ENCODE data around the gene CFAP410.
"Not testable (repeated sequence)": the region's sequence is repeated elsewhere in the genome, so short reads cannot be mapped to it uniquely, and the experiment has no call there.

CFAP410 gene

DNA sequence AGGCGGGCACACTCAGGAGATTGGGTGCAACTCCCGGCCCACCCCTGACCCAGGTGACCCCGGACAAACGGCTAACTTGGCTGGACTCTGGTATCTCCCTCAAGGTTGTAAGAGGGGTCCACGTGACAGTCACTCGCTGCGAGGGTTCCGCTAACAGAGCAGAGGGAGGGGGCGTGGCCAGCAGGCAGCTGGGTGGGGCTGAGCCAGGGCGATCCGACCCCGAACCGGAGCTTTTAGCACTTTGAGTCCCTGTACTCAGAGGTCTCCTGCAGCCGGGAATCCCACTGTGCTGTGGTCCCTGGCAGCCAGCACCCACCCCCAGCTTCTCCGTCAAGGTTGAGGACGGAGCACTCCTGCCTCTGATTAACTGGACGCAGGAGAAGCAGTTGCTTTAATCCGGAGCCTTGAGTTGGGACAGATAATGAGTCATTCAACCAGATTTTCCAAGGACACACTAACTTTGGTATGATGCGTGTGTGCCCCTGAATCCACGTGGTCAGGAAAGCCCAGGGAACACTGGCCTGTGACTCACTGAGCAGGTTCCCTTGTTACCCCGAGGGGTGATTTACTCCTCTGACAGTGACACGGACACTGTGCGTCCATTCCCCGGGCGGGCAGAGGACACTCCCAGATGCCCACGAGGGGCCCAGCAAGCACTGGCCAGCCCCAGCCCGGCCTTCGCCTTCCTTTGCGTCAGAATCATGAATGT is 31.0 kb upstream of the CFAP410 start:
- DNase-seq (ENCODE audit: low read depth, low spot score) = no peak

DNA sequence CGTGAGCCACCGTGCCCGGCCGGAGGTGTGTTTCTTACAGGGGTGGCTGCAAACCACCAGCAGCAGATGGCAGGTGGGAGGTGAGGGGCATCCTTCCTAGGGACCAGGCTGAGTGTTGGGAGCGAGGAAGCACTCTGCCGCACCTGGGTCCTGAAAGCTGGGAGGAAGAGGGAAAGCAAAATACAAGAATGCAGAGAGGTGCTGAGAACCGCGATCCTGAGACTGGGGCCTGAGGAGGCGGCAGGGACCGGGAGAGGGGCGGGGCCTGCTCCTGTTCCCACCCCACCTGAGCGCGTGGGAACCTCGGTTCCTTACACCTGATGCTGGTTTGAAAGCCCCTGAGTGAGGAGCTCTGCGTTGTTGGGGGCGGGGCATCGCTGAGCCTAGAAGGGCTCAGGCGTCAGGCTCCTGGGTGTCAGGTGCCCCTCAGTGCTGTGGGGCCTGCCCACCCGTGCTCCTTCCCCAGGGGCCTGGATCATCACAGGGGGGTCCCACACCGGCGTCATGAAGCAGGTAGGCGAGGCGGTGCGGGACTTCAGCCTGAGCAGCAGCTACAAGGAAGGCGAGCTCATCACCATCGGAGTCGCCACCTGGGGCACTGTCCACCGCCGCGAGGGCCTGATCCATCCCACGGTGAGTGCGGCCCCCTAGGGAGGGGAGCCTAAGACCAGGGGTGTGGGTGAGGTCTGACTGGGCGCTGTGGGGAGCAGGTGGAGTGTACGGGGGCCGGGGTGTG is 29.7 kb upstream of the CFAP410 start:
- no peak for DNase-seq (ENCODE audit: low read depth, low spot score)

DNA sequence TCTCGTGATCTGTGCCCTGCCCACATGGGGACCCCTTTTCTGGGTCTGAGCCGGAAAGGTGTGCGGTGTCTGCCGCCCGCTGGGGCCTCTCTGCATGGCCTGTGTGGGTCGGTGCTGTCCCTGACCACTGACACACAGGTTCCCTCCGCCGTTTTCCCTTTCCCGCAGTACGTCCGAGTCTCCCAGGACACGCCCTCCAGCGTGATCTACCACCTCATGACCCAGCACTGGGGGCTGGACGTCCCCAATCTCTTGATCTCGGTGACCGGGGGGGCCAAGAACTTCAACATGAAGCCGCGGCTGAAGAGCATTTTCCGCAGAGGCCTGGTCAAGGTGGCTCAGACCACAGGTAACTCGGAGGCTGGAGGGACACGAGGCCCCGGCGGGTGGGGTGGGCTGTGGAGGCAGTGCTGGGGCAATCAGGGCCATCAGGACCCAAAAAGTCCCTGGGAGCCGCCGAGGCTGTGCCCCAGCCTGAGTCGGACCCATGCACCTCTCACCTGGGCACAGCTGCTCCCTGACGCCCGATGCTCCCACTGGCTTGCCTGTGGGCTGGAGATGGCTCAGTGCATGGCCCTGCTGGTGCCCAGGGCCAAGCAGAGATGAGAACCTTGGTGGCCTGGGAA is 27.5 kb upstream of the CFAP410 start:
- no peak for DNase-seq (ENCODE audit: low read depth, low spot score)

DNA sequence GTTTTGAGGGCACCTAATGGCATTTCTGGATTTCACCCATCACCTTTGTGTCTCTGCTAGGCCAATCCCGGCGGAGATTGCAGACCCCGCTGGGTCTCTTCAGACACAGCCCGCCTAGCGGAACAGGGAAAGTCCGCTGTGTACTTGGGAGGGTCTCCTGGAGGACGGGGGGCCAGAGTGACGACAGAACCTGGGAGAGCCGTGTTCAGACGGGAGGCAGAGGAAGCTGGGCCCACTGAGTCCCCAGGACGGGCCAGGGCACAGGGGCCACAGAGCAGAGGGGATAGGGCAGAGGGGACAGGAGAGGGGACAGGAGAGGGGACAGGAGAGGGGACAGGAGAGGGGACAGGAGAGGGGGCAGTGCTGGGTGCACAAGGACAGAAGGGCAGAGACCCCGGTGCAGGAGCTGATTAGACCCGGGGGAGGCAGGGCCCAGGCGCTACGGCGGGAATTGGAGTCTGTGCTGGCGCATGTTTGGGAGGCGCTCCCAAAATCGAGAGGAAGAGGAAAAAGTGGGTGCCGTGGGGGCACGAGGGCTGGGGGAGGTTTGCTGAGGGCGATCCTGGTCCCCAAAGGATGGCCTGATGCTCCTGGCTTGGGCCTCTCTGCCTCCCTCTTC is 26.9 kb upstream of the CFAP410 start:
- no peak for DNase-seq (ENCODE audit: low read depth, low spot score)

DNA sequence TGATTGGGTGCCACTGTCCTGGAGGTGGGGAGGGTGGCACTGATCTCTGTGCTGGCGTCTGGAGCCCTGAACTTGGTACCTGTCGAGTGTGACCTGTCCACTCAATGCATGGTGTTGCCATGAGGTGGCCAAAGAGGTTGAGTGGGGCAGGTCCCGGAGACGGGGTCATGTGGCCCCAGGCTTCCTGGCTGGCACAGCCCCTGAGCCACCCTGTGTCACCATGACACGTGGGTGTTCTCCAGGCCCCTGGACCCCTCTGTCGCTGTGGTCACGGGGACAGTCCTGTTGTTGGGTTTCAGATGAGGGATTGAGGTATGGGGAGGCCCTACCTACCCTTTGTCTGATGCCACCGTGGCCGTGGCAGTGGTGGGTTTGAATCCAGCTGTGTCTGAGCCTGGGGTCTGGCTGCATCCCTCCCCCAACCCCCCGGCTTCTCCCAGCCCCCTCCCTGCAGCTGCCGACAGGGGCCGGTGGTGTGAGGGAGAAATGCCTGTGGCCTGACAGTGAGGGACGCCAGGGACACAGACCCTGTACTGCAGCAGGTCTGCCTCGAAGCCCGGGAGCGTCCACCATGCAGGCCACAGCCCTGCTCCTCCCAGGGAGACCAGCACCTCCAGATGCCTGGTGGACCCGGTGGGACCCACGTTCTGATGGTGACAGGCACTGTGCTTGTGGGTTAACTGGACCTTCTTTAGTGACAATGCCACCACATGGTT is 26.2 kb upstream of the CFAP410 start:
- no peak for DNase-seq (ENCODE audit: low read depth, low spot score)

DNA sequence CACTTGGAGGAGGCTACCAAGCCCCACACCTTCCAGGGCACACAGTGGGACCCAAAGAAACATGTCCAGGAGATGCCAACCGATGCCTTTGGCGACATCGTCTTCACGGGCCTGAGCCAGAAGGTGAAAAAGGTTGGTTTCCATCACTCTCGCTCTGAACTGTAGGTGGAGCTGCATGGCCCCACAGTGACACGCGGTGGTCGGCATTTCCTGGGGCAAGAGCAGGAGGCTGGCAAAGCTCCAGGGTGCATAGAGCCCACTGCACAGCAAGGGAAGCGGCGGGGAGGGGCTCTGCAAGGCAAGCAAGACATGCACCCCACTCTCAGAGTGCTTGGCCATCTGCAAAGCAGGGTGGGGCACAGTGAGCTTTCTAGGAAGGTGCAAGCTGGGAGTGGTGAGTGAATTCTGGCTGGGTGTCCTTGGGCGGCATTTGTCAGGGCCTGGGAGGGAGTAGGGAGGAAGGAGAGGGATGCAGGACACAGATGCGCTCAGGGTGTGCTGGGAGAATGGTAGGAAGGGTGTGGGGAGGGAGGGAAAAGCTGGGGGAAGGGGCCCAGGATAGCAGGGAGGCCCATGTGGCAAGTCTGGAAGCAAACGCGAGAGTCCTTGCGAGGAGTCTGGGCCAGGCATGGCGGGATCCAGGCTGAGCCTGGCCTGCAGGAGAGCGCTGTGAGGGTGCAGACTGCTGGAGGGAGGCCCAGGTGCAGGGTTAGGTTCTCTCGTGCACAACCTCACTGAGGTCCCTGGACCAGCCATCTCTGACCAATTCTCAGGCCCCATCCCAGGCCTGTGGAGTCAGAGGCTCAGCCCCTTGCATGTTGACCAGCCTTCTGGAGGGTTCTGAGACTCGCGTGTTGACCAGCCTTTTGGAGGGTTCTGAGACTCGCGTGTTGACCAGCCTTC is 25.2 kb upstream of the CFAP410 start:
- DNase-seq (ENCODE audit: low read depth, low spot score) = no peak

- DNase-seq (ENCODE audit: low read depth, low spot score) = no peak
These were observed 24.1 kb upstream of the CFAP410 start for GRCh38 chr21:44363278-44363677.

GRCh38 chr21:44361903-44362302 is 22.7 kb upstream of the CFAP410 start:
- DNase-seq (ENCODE audit: low read depth, low spot score) = not testable (repeated sequence)

GRCh38 chr21:44360159-44360558 is 21.0 kb upstream of the CFAP410 start:
- DNase-seq (ENCODE audit: low read depth, low spot score) = no peak

DNA sequence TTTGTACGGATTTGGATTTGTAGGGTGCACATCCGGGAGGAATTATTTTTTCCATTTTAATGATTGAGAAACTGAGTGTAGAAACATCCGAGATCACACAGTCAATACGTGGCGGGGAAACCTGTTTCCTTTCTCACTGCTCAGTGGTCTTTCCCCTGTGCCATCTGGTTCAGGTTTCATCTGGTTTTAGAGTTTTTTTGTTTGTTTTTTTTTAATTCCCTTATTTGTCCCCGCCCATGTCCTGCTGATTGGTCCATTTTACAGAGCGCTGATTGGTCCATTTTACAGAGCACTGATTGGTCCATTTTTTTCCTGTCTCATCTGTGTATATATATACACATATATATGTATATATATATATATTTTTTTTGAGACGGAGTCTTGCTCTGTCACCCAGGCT is 20.2 kb upstream of the CFAP410 start:
- DNase-seq (ENCODE audit: low read depth, low spot score) = no peak

DNA sequence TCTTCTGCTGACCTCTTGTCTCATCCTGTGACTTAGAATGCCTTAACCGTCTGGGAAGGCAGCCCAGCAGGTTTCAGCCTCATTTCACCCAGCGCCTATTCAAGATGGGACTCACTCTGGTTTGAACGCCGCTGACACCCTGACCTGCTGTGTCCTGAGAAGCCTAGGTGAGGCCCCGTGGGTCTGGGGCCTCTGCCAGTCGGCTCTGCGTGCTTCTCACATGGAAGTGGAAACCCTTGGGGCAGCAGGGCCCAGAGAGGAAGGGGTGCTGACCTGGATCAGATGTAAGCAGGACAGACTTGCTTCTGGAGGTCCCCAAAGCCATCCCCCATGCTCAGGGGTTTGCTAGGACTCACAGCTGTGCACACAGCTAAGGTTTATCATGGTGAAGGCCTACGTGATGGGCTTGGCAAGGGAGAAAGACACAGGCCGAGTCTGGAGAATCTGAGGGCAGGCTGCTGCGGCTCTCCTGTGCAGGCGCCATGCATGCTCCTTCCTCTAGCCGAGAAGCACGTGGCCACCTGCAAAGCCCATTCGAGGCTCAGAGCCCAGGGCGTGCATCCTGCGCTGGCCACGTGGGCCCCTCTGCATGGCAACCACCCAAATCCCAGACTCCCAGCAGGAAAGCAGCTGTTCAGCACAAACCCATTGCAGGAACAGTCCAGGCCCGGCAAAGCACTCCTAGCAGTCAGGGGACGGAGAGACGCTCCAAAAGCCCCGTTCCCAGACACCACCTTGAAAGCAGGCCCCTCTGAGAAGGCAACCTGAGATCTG is 18.1 kb upstream of the CFAP410 start:
- DNase-seq (ENCODE audit: low read depth, low spot score) = no peak

DNA sequence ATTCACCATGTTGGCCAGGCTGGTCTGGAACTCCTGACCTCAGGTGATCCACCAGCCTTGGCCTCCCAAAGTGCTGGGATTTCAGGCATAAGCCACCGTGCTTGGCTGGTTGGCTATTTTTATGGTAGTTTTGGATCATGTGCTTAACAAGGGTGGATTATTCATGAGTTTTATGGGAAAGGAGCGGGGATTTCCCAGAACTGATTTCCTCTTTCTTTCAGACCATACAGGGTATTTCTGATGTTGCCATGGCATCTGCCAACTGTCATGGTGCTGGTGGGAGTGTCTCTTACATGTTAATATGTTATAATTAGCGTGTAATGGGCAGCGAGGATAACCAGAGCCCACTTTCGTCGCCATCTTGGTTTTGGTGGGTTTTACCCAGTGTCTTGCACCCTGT is 17.4 kb upstream of the CFAP410 start:
- no peak for DNase-seq (ENCODE audit: low read depth, low spot score)

DNA sequence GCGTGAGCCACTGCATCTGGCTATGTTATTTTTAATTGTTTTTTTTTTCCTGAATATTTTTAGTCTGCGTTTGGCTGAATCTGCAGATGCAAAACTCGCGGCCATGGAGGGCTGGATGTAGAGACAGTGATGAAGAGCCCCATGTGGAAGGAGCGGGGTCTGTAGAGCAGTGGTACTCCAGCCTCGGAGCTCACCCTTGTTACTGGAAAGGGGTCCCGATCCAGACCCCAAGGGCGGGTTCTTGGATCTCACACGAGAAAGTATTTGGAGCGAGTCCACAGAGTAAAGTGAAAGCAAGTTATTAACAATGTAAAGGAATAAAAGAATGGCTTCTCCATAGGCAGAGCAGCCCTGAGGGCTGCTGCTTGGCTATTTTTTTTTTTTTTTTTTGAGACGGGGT is 17.0 kb upstream of the CFAP410 start:
- no peak for DNase-seq (ENCODE audit: low read depth, low spot score)

DNA sequence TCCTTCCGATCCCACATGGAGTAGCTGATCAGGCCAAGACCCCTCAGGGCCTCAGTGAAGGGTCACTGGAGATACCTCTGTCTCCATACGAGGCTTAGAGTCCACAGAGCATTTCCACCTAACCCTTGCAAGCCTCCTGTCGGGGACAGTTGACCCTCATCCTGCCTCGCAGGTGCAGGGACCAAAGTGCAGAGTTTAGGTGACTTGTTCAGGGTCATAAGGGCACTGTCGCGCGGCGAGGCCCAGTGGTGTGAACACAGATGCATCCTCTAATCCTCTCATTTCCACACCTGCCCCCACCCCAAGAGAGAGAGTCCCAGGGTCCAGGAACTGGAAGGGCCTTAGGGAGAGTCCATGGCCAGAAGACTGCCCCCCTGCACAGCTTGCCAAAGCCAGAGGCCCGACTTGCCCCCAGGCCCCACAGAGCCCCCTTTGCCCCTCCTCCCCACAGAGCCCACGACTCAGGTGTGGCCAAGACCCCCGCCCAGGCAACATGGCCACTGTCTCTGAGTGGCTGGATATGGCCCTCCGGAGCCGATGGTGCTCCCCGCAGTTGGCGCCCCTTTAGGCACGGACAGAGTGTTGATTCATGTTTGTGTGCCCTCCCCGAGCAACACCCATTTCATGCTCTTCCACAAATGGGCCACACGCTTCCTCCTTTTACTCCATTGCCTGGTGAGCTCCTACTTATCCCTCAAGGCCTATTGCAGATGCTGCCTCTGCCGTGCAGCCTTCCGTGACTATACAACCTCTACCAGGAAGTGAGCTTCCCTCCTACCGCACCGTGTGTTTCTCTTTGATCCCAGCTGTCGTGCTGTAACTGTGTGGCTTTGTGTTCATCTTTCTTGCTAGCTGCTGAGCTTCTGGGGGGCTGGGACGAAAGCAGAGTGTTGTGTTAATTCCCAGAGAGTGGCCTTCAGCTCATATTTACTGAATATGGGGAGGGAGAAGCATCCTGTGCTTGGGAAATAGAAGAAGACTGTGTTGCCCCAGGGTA is 15.9 kb upstream of the CFAP410 start:
- DNase-seq (ENCODE audit: low read depth, low spot score) = no peak

GRCh38 chr21:44354001-44354405 is 14.8 kb upstream of the CFAP410 start:
- DNase-seq (ENCODE audit: low read depth, low spot score) = no peak

DNA sequence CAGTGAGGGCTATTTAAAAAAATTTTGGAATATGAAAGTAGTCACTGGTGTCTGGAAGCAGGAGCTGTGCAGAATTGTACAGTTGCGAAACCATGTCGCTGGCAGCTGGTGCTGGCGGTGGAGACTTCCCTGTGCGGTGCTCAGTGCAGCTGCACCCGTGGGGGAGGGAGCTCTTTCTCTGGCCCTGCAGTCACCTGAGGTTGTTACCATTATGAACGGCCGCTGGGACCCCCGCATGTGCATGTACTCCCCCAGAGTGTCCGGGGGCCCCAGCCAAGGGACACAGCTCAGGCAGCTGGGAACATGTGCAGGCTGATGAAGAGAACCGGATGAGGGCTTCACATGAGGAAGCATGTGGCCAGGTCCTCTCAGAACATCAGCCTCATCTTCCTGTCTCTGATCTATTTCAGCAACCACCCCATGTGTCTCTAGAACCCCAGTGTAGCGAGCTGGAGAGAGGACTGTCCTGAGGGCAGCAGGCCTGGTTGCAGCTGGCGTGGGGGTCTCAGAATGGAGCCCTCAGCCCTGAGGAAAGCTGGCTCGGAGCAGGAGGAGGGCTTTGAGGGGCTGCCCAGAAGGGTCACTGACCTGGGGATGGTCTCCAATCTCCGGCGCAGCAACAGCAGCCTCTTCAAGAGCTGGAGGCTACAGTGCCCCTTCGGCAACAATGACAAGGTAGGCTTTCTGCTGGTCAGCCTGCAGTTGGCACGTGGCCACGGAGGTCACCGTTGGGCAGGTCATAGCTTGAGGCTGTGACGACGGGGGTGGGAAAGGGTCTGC is 14.2 kb upstream of the CFAP410 start, which contains the start of gene TRPM2:
TSS of gene TRPM2 (plus strand) at position 431 of the 780 bp plus-strand sequence. CDS start at position 511, 80 bp downstream.
- no peak for DNase-seq (ENCODE audit: low read depth, low spot score)

GRCh38 chr21:44352253-44352860 is 13.2 kb upstream of the CFAP410 start:
- DNase-seq (ENCODE audit: low read depth, low spot score) = no peak

Measured in iPS DF 19.7 (cell line).